Activated CD4-positive, alpha-beta T cell treated with anti-CD3 and anti-CD28 coated beads for 48 hours (primary cell): ENCODE results near the gene WDR88.
"Not testable (repeated sequence)": the region's sequence is repeated elsewhere in the genome, so short reads cannot be mapped to it uniquely, and the experiment has no call there.

Source experiments
- DNase-seq: peaks from one replicate; pipeline ENCODE4 v3.0.0-alpha.2; 2020

The WDR88 gene

DNA sequence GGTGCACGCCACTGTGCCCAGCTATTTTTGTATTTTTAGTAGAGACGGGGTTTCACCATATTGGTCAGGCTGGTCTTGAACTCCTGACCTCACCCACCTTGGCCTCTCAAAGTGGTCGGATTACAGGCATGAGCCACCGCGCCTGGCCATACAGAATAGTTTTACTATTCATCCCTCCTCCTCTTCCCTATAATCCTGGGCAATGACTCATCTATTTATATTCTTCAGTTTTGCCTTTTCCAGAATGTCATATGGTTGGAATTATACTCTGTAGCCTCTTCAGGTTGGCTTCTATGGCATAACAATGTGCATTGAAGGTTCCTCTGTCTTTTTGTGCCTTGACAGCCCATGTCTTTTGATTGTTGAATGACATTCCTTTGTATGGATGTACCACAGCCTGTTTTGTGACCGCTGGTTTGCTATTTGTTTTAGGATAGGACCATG lies 40.0 kb downstream of the WDR88 start:
- DNase-seq, result no peak

DNA sequence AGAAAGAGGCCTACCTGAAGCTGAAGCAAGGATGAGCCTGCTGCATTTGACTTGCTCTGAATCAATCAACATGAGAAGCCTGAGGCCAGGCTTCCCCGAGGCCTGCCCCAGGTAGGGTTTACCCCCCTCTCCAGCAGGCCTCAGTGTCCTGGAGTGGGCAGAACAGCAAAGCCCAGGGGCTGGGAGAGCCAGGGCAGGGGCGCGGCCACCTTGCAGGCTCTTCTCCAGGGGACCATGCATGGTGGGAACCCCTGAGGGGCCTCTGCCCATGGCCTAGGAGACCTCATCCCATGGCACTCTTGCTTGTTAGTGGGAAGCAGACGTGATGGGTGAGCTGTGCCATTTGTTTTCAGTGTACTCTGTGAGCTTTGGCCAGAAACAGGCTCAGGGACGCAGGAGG lies 42.3 kb downstream of the WDR88 start:
- no peak for DNase-seq

GRCh38 chr19:33175156-33175782 lies 43.4 kb downstream of the WDR88 start:
- no peak for DNase-seq

DNA sequence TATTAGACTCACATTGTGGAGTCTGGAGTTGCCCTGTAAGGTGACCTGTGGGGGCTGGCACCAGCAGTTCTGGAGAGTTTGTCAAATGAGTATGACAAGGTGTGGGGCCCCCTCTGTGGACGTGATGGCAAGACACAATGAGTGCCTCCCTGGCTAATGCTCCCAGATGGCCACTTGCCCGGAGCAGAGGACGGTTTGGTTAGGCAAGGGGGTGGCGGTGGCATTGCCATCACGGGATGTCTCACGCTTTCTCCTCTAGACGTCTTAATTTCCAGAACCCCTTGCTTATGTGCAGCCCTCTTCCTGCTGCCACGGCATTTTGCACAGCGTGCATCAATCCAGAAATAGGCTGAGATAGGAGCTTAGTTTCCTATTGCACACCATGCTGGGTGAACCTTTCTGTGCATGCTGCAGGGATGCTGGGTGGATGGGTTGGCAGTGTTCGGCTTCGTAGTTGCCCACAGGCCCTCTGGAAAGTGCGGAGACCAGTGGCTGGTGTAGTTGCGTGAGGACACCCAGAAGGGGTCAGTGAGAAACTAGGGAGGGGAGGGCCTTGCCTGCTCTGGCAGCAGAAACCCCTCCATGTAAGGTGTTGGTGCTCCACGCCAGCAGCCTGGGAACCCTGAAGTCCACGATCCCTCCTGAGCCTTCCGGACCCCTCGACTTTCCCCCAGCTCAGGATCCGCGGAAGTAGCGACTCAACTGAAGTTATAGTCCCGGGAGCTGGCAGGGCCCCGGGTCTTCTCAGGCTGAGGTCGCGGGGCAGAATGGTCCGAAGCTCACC lies 44.2 kb downstream of the WDR88 start:
- DNase-seq, result peak; percentile 14

DNA sequence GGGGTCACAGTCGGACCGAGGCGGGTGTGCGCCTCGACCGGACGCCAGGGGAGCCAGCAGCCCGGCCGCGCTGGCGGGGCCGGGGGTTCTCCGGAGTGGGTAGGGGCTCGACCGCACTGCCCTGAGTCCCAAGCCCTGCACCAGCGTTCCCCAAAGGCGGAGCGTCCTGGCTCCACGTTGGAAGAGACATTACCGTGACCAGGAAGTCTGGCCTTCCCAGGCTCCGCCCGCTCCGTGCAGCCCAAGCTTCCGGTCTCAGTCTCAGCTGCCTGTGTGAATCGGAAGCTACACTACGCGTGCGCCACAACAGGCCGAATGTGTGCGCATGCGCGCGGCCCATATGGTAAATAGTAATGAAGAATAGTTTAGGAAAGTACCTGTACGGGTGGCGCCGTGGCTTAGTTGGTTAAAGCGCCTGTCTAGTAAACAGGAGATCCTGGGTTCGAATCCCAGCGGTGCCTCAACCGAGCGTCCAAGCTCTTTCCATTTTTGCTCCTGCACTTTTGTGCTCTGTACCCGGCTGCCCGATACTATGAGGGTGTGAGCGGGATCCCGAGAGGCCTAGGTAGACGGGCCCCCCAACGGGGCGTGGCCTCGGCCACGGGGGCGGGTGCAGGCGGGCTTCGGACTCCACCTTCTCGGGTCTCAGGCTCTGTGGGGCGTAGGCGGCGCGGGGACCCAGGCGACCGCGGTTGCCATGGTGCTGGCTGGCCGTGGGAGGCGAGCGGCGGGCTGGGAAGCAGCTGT lies 44.9 kb downstream of the WDR88 start:
- peak; percentile 98 for DNase-seq

DNA sequence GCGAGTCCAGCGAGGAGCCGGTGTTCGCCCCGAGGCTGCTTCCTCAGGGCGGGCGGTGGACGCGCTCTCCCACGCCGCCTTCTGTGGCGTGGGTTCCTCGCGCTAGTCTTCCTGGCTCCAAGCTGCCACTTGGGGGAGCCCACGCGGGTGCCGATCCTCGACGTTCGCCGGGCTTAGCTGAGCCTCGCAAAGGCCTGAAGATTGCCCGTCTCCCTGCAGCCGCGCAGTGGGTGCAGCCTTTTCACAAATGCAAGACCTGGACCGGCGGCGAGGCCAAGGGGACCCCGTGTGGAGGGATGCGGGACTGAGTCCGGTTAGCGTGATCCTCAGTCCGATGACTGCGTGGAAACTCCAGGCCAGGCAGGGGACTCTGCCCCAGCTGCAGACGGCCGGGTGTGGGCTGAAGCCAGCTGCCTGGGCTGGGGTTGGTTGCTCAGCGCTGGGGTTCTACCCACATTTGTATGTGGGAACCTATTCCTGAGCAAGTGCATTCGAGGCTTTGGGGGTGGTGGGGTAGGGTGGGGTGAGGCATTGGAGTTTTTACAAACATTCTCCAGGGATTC lies 45.6 kb downstream of the WDR88 start:
- peak; percentile 75 for DNase-seq

DNA sequence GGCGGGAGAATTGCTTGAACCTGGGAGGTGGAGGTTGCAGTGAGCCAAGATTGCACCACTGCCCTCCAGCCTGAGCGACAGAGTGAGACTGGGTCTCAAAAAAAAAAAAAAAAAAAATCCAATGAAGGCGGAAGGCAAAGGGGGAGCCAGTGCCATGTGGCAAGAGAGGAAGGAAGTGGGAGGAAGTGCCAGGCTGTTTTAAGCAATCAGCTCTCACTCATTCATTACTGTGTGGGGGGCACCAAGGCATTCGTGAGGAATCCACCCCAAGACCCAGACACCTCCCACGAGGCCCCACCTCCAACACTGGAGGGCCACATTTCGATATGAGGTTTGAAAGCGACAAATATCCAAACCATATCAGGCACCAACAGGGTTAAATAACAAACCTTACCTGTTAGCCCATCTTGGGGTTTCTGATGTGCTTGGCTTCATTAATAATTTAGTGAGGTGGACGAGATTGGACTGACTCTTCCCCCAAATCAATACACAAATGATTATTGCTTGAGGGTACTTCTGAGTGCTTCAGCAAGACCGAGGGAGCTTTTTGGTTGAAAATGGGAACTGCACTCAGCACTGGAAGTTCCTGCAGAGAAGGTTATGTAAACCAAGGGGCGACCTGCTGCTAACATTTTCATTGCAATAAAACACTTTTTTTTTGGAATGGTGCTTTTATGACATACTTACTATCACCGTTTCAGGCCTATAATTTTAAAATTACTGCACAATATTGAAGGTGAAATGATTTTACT lies 54.7 kb downstream of the WDR88 start:
- DNase-seq, result no peak

DNA sequence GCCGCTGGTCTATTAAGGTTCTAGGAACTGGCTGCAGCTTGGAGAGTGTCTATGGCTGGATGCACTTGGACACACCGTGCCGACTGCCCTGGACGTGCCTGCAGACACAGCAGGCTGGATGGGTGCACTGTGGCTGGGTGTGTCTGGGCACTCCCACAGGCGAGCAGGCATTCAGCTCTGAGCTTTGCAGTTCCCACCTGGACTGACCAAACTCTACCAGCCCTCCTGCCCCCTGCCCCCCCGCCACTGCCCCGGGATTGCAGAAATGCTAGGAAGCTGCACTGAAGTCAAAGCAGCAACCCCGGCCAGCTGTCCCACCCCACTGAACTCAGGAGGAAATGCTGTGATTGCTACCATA lies 55.2 kb downstream of the WDR88 start:
- no peak for DNase-seq

GRCh38 chr19:33189453-33189852 lies 57.5 kb downstream of the WDR88 start:
- DNase-seq, result no peak

DNA sequence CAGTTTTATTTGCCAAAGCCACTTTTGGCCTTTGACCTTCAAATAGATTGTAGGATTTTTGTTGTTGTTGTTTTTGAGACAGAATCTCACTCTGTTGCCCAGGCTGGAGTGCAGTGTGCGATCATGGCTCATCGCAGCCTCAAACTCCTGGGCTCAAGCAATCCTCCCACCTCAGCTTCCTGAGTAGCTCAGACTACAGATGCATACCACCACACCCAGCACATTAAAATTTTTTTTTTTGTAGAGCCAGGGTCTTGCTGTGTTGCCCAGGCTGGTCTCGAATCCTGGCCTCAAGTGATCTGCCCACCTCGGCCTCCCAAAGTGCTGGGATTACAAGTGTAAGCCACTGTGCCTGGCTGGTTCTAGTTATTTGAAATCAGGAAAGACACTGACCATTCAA lies 59.2 kb downstream of the WDR88 start:
- not testable (repeated sequence) for DNase-seq

DNA sequence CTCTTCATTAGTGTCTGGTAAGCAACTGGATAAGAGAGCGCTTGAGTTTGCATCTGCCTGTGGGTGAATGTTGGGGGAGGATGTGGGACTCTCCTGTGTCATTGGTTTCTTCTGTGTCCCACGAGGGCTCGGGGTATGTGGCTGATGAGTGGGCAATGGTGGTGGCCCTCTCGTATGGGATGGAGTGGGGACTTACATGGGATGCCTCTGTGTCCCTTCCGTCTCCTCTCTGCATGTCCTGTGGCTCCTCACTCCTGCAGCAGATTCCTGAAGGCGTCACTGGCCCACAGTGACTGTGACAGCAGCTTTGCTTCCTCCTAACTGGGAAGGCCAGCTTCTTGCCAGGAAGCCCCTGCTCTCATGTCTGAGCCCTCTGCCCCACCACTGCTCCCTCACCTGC lies 59.6 kb downstream of the WDR88 start:
- DNase-seq, result no peak

GRCh38 chr19:33192010-33192409 lies 60.1 kb downstream of the WDR88 start:
- no peak for DNase-seq

DNA sequence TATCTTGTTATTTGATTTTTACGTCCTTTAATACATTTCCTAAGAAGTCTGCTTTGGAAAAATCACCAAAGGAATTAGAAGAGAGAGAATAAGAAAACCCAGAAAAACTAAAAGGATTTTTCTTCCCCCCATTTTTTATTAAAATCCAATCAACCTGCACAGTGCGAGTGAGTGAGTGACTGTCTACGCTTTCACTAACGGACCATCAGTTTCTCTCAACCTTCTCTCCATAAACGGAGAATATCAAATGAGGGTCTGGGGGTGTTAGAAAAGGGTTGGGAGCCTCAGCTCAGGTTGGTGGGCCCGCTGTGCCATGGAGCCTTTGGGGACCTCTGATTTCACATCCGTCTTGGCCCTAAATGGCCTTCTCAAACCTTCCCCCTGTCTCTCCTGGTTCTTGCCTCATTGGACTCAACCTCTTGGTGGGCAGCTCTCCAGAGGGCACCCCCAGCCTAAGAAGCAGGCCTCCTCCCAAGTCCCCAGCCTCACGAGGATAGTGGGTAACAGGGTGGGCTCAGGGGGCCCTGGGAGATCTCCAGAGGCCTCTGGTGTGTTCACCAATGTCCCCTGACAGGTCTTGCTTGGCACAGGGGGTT lies 61.5 kb downstream of the WDR88 start:
- DNase-seq, result no peak

GRCh38 chr19:33193865-33194362 lies 62.0 kb downstream of the WDR88 start, which contains the start of gene LRP3:
Gene LRP3 (plus strand): TSS chr19:33194330. CDS start chr19:33194786, 456 bp downstream.
- no peak for DNase-seq

DNA sequence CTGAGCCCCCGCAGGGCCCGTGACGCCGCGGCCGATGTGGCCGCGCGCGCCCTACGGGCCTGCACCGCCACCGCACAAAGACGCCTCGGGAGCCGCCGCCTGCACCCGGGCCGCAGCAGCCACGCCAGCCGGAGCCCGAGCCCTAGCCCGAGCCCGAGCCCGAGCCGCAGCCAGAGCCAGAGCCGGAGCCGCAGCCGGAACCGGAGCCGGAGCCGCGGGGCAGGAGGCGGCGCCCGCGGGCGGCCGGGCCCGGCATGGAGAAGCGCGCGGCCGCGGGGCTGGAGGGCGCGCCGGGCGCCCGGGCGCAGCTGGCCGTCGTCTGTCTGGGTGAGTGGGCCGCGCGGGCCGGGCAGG lies 62.6 kb downstream of the WDR88 start:
- DNase-seq, result no peak

- no peak for DNase-seq
These were observed 63.2 kb downstream of the WDR88 start for GRCh38 chr19:33194886-33195644.

DNA sequence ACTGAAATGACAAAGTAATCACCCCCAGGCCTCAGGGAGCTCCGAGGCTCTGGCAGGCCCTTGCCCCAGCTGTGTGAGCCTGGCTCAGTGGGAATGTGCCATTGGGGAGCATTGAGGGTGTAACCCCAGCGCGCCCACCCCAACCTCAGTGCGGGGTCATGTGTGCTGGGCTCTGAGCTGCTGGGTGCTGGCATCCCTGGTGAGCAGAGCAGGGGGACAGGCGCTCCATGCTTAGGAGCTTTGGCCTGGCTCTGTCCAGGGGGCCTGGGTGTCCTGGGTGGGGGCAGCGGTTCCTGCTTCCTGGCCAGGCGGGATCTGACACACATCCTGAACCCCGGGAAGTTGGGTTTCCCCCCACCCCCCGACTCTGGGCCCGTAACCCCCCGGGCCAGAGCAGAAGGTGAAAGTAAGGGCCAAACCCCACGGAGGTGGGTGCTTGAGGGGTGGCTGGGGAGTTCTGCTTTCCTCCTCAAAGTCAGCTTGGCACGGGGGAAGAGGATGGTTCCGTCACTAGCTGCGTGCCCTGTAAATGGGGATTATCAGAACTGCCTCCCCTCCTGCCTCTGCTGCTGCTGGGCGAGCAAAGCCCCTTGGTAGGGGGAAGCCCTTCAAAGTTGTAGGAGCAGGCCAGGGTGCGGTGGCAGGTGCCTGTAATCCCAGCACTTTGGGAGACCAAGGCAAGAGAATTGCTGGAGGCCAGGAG lies 63.9 kb downstream of the WDR88 start:
- no peak for DNase-seq

- no peak for DNase-seq
These were observed 64.7 kb downstream of the WDR88 start for GRCh38 chr19:33196446-33197193.

DNA sequence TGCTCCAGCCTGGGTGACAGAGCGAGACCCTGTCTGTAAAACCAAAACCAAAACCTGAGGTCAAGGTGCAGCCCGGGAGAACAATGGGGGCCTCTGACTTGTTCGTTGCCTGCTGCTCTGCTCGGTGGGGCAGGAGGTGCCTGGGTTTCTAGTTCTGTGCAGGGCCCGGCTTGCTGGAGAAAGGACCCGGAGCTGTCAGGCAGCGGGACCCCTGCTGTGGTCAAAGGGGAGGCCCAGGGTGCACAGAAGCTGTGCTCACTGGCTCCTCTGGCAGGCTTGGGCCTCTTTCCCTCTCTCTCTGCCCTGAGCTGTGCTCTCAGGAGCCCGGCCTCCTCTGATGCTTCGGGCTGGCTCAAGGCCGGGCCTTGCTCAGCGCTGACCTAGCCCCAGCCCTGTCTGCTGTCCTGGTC lies 65.7 kb downstream of the WDR88 start:
- DNase-seq, result no peak

DNA sequence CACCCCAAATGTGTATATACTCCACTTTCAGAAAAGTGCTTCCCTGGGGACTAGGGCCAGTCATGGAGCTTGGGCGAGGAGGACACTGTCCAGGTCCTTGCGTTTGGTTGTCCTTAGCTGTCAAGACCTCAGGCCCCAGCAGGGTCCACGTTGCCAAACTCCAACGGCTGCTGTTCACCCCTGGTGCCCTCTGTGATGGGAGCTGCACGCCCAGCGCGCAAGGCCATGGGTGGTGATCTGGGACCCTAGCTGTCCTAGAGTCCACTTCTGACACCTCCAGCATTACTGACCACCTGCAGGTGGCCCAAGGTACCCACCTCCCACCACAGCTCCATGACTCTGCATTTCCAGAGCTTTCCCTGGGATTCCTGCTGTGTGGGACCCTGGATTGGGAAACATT lies 66.3 kb downstream of the WDR88 start:
- DNase-seq, result no peak
